B cell (primary cell): ENCODE data around the gene APEX1. TPM values are rescaled to one million over a fixed set of nuclear protein-coding genes. Genes with fewer than 3 reads are reported as not detected.

ENCODE experiments used
- ATAC-seq: fragments of 200-7000 bp; cut with Tn5 transposase; one replicate; pipeline ENCODE4 v1.10.0; 2021; ENCODE audit warnings: low read depth, mild to moderate bottlenecking, moderate number of reproducible peaks, moderate library complexity
- CTCF ChIA-PET: fragments of 350-600 bp; sonication (Branson Sonifier 250); formaldehyde crosslinking; loops from one replicate; lab custom pipeline; 2021; ENCODE audit warnings: antibody characterized with exemption, inconsistent platforms; lab: Charles Lee
- POLR2A ChIA-PET: fragments of 350-600 bp; sonication (Branson Sonifier 250); formaldehyde crosslinking; loops from one replicate; lab custom pipeline; 2021; ENCODE audit warnings: antibody characterized with exemption; lab: Charles Lee
- DNase-seq: peaks from one replicate; pipeline ENCODE4 v3.0.0; 2013
- H2AFZ ChIP-seq: 2 replicates; pipeline ENCODE4 v1.6.1; 2012; ENCODE audit warnings: mild to moderate bottlenecking, low read depth, low read length; ENCODE audit not compliant: insufficient read depth, poor library complexity, severe bottlenecking
- H3K27ac ChIP-seq, 2 donors: 1 replicate in 1 of 2; 2 replicates in 1 of 2; pipeline ENCODE4 v1.5.1; 2012 to 2013; ENCODE audit warnings: low read length in 2 of 2, mild to moderate bottlenecking in 2 of 2, moderate library complexity in 1 of 2
- H3K27me3 ChIP-seq, 4 experiments: fragments of 200-600 bp in 1 of 4; sonication (generic) in 1 of 4; replicated peaks in 1 of 4; 1 replicate in 2 of 4; 2 replicates in 2 of 4; pipeline versions ENCODE4 v1.6.1 to v1.7.0; 2013 to 2016; ENCODE audit warnings: low read length in 3 of 4, mild to moderate bottlenecking in 2 of 4, mixed read lengths in 1 of 4, moderate library complexity in 1 of 4; ENCODE audit not compliant: insufficient read depth in 4 of 4, control insufficient read depth in 3 of 4; ENCODE audit errors: control extremely low read depth in 1 of 4
- H3K36me3 ChIP-seq, 2 experiments: replicated peaks in 1 of 2; 1 replicate in 1 of 2; 2 replicates in 1 of 2; pipeline versions ENCODE4 v1.6.1 to v1.7.1; 2013; ENCODE audit warnings: low read length in 1 of 2; ENCODE audit not compliant: insufficient read depth in 2 of 2, control insufficient read depth in 1 of 2; ENCODE audit errors: control extremely low read depth in 1 of 2, extremely low read depth in 1 of 2
- H3K4me1 ChIP-seq, 2 donors: fragments of 200-600 bp in 1 of 2; sonication (generic) in 1 of 2; 1 replicate in 1 of 2; 2 replicates in 1 of 2; pipeline versions ENCODE4 v1.5.1 to v1.6.1; 2013 to 2017; ENCODE audit warnings: low read length in 2 of 2; ENCODE audit not compliant: control insufficient read depth in 2 of 2, insufficient read depth in 2 of 2
- H3K4me2 ChIP-seq: replicated peaks from 2 replicates; pipeline ENCODE3; 2012; ENCODE audit warnings: mild to moderate bottlenecking, low read depth, low read length; ENCODE audit not compliant: poor library complexity, severe bottlenecking
- H3K4me3 ChIP-seq, 5 experiments: fragments of 200-600 bp in 1 of 5; sonication (generic) in 1 of 5; 1 replicate in 3 of 5; 2 replicates in 2 of 5; pipeline versions ENCODE4 v1.5.1 to v1.7.0; 2011 to 2016; ENCODE audit warnings: low read length in 4 of 5, mild to moderate bottlenecking in 4 of 5, low read depth in 2 of 5, control low read depth in 1 of 5, moderate library complexity in 1 of 5; ENCODE audit not compliant: insufficient read depth in 1 of 5; ENCODE audit errors: control extremely low read depth in 1 of 5, extremely low read depth in 1 of 5
- H3K79me2 ChIP-seq: fragments of 200-600 bp; sonication (generic); one replicate; pipeline ENCODE4 v1.6.0; 2016; ENCODE audit warnings: low read length; ENCODE audit not compliant: control insufficient read depth, insufficient read depth
- H3K9ac ChIP-seq: fragments of 200-600 bp; sonication (generic); 2 replicates; pipeline ENCODE4 v1.6.1; 2017; ENCODE audit warnings: mild to moderate bottlenecking, low read length, moderate library complexity
- H3K9me3 ChIP-seq, 3 donors: one replicate each; pipeline versions ENCODE4 v1.6.1 to v1.7.1; 2013; ENCODE audit warnings: low read length in 2 of 3; ENCODE audit not compliant: control insufficient read depth in 2 of 3, insufficient read depth in 1 of 3; ENCODE audit errors: control extremely low read depth in 1 of 3
- H4K20me1 ChIP-seq: 2 replicates; pipeline ENCODE4 v1.6.0; 2012; ENCODE audit warnings: mild to moderate bottlenecking, low read length; ENCODE audit not compliant: insufficient read depth, control insufficient read depth, poor library complexity, severe bottlenecking
- H3K27ac Mint-ChIP-seq: one replicate; pipeline ENCODE4 v1.8.0; 2021; ENCODE audit warnings: mixed read lengths
- H3K27me3 Mint-ChIP-seq: one replicate; pipeline ENCODE4 v1.8.0; 2021; ENCODE audit warnings: mixed read lengths
- H3K4me1 Mint-ChIP-seq: one replicate; pipeline ENCODE4 v1.8.0; 2021; ENCODE audit warnings: mixed read lengths
- H3K4me3 Mint-ChIP-seq: one replicate; pipeline ENCODE4 v1.8.0; 2021; ENCODE audit warnings: mixed read lengths
- H3K9me3 Mint-ChIP-seq: one replicate; pipeline ENCODE4 v1.8.0; 2022; ENCODE audit warnings: mixed read lengths; ENCODE audit not compliant: insufficient read depth
- CTCF ChIP-seq: fragments of 200-600 bp; IDR thresholded peaks from one replicate; pipeline ENCODE4 v1.8.0; 2022; ENCODE audit warnings: antibody characterized with exemption, mild to moderate bottlenecking
- EZH2 ChIP-seq: IDR thresholded peaks from 2 replicates; pipeline ENCODE4 v1.6.1; 2012; ENCODE audit warnings: borderline replicate concordance, low read depth, mild to moderate bottlenecking, moderate library complexity, low read length; ENCODE audit not compliant: insufficient read depth, poor library complexity, severe bottlenecking
- WGBS: methylation state at CpG from one replicate; pipeline ENCODE4 v1.1.5; 2013; ENCODE audit warnings: missing lambda C conversion rate; ENCODE audit not compliant: insufficient coverage; 5-methylcytosine and 5-hydroxymethylcytosine counted together
- intact Hi-C: fragments of 100-400 bp; cut with micrococcal nuclease; formaldehyde crosslinking; loops from one replicate; pipeline ENCODE4 v1.10.0; 2022
- polyA plus RNA-seq: library from polyadenylated mRNA; depleted of rRNA; stranded (reverse); fragments of >200 nt; gene quantifications from 2 replicates; pipeline ENCODE4 v1.2.3, GENCODE V29; 2012
- total RNA-seq, 2 donors: library from RNA; stranded (reverse); fragments of 120-200 nt in 1 of 2; gene quantifications; 1 replicate in 1 of 2; 2 replicates in 1 of 2; pipeline versions ENCODE4 v1.2.3 to v1.2.4, GENCODE V29; 2013 to 2022

Gene APEX1
- total and polyA plus RNA-seq, 2 donors (not counting 1 experiment from before 2014, with no cell fraction given), result 103 to 169 TPM

- Mint-ChIP-seq H3K27me3 (no peaks in the 10 kb centered on the region), H3K4me3 (peak overlapping the region; percentile 60), H3K4me1 (peaks cover 53% of the 10 kb centered on the region), H3K9me3 (peaks cover 2% of the 10 kb centered on the region), H3K27ac (peak overlapping the region; percentile 88)
- Histone ChIP-seq H3K4me1 (peaks cover 45 to 61% of the 10 kb centered on the region in 2 donors), H2AFZ (peak overlapping the region; percentile 69), H3K9ac (no peak overlapping the region), H3K9me3 (peaks cover 0 to 17% (median 3%) of the 10 kb centered on the region in 3 donors), H3K79me2 (no peaks in the 10 kb centered on the region), H3K4me2 (peak overlapping the region; percentile 48), H4K20me1 (no peaks in the 10 kb centered on the region), H3K4me3 (no peak overlapping the region), H3K27ac (peak overlapping the region; percentile 46 to 56), H3K27me3 (no peaks in the 10 kb centered on the region), H3K36me3 (peaks cover 0 to 11% of the 10 kb centered on the region in 2 experiments)
- ATAC-seq, result no peak
- DNase-seq, result no peak
- ChIA-PET POLR2A (no interaction called here), CTCF (interaction anchor here (1.7 kb wide), 1 partner anchor 25 kb away, joined by 11 read pairs; no protein-coding TSS in a partner anchor)
- WGBS, result 88% methylated on average over 1 of the region's 5 CpGs
- intact Hi-C loops, result no loop called here
- no peak for TF ChIP-seq EZH2
- TF ChIP-seq CTCF, result no peak
These were observed 14.6 kb upstream of the APEX1 start for GRCh38 chr14:20440465-20440864.

- CTCF ChIA-PET, result interaction anchor here (1.7 kb wide), 1 partner anchor 25 kb away, joined by 11 read pairs; no protein-coding TSS in a partner anchor
- Histone ChIP-seq H3K36me3 (peaks cover 0 to 15% of the 10 kb centered on the region in 2 experiments), H3K9me3 (peaks cover 0 to 17% (median 3%) of the 10 kb centered on the region in 3 donors), H3K79me2 (no peaks in the 10 kb centered on the region), H3K27me3 (no peaks in the 10 kb centered on the region), H4K20me1 (no peaks in the 10 kb centered on the region), H3K4me3 (no peak overlapping the region), H3K9ac (no peak overlapping the region), H3K4me1 (peaks cover 45 to 57% of the 10 kb centered on the region in 2 donors), H3K27ac (peak overlapping the region; percentile 46 to 56), H2AFZ (peak overlapping the region; percentile 69), H3K4me2 (peak overlapping the region; percentile 48)
- peak overlapping the region; percentile 88 for H3K27ac Mint-ChIP-seq
- H3K9me3 Mint-ChIP-seq, result peaks cover 2% of the 10 kb centered on the region
- peaks cover 53% of the 10 kb centered on the region for H3K4me1 Mint-ChIP-seq
- no peaks in the 10 kb centered on the region for H3K27me3 Mint-ChIP-seq
- no peak for TF ChIP-seq CTCF
- TF ChIP-seq EZH2, result no peak
- no peak for DNase-seq
- POLR2A ChIA-PET, result no interaction called here
- ATAC-seq, result peak; percentile 72
- H3K4me3 Mint-ChIP-seq, result peak overlapping the region; percentile 60
- intact Hi-C loops, result loop anchor here (1.0 kb wide), 1 partner anchor 14 kb away; no protein-coding TSS in a partner anchor
- WGBS, result 0% methylated on average over 1 of the region's 5 CpGs
These were observed 14.1 kb upstream of the APEX1 start for GRCh38 chr14:20440882-20441281.
